ENCODE results near the gene RBFOX2. TPM values are rescaled to one million over a fixed set of nuclear protein-coding genes. Genes with fewer than 3 reads are reported as not detected.

Gene RBFOX2
- total and polyA plus RNA-seq, 2 of the 8 experiments (the other 6 are each of a cell fraction or from before 2014, with no cell fraction given): 121 to 122 TPM

- Histone ChIP-seq H3K23me2 (ENCODE audit: low read depth, low read length) (no peaks in the 10 kb centered on the region), H2BK15ac (ENCODE audit: low read length) (no peak overlapping the region), H2AFZ (ENCODE audit: low read length) (no peak overlapping the region), H3K14ac (ENCODE audit: insufficient read length) (no peak overlapping the region), H3K27ac (ENCODE audit: low read depth, low read length) (no peak overlapping the region), H2BK5ac (ENCODE audit: low read depth, low read length) (no peak overlapping the region), H3K9me3 (ENCODE audit: insufficient read depth in 2 of 2, low read depth in 1 of 2, low read length in 1 of 2) (no peaks in the 10 kb centered on the region), H3K9ac (replicated peaks in 1 of 4; ENCODE audit: extremely low read depth in 1 of 4, low read depth in 3 of 4, low read length in 3 of 4) (no peak overlapping the region), H2BK20ac (ENCODE audit: low read length) (no peak overlapping the region), H3K36me3 (ENCODE audit: control insufficient read depth in 2 of 4, insufficient read depth in 4 of 4, low read length in 3 of 4) (no peaks in the 10 kb centered on the region), H4K20me1 (replicated peaks in 1 of 2; ENCODE audit: control insufficient read depth in 1 of 2, insufficient read depth in 2 of 2, low read length in 2 of 2) (no peaks in the 10 kb centered on the region), H3K18ac (ENCODE audit: extremely low read depth, low read length) (no peak overlapping the region), H4K8ac (ENCODE audit: extremely low read depth, insufficient read depth, low read length) (no peak overlapping the region), H3K4me1 (replicated peaks in 1 of 4; ENCODE audit: control insufficient read depth in 3 of 4, insufficient read depth in 4 of 4, low read length in 3 of 4) (no peaks in the 10 kb centered on the region), H4K91ac (replicated peaks; ENCODE audit: insufficient read length, low read length) (no peak overlapping the region), H4K5ac (ENCODE audit: insufficient read length, low read depth, low read length) (no peak overlapping the region), H3K79me1 (ENCODE audit: low read depth, low read length) (no peaks in the 10 kb centered on the region), H3K4me3 (ENCODE audit: extremely low read depth in 1 of 4, insufficient read depth in 2 of 4, low read depth in 3 of 4, low read length in 4 of 4) (no peak overlapping the region), H2BK120ac (replicated peaks; ENCODE audit: low read depth, low read length) (no peak overlapping the region), H2AK5ac (ENCODE audit: low read depth, low read length) (no peak overlapping the region), H3K79me2 (ENCODE audit: control insufficient read depth in 1 of 2, insufficient read depth in 2 of 2, low read length in 2 of 2) (no peaks in the 10 kb centered on the region), H2BK12ac (ENCODE audit: low read depth, low read length) (no peak overlapping the region), H3K4ac (replicated peaks; ENCODE audit: insufficient read length, low read depth, low read length) (no peak overlapping the region), H3K4me2 (ENCODE audit: insufficient read depth in 1 of 2, low read depth in 2 of 2, low read length in 2 of 2) (no peak overlapping the region), H3K27me3 (replicated peaks in 1 of 4; ENCODE audit: control insufficient read depth in 3 of 4, extremely low read depth in 1 of 4, insufficient read depth in 3 of 4, low read length in 3 of 4) (no peaks in the 10 kb centered on the region), H3K56ac (replicated peaks; ENCODE audit: insufficient read length, low read depth, low read length) (no peak overlapping the region), H3K23ac (ENCODE audit: insufficient read length) (no peak overlapping the region)
- TF ChIP-seq CHD2 (IDR thresholded peaks at IDR 0.05; ENCODE audit: low read length) (no peak), BCL11A (IDR thresholded peaks at IDR 0.05; ENCODE audit: low read depth in 2 of 2, low read length in 2 of 2) (no peak)
- CTCF ChIA-PET (ENCODE audit: partially characterized antibody): interaction anchor here (0.9 to 1.5 kb wide), 2 partner anchors 10 to 98 kb away, joined by 3 read pairs; no protein-coding TSS in a partner anchor
- FAIRE-seq (no peak), DNase-seq (ENCODE audit: low read depth in 1 of 2, low spot score in 2 of 2) (no peak)
- 82% methylated on average over 11 of the region's 11 CpGs; no CpG with 5 or more reads in 1 of the 2 experiments for WGBS, 2 experiments (ENCODE audit: extremely low coverage in 1 of 2, insufficient coverage in 1 of 2, insufficient read length in 1 of 2, insufficient replicate concordance in 2 of 2, low coverage in 1 of 2, low lambda C conversion rate in 2 of 2, missing lambda C conversion rate in 1 of 2)
- POLR2A ChIA-PET (ENCODE audit: partially characterized antibody): no interaction called here
These were observed 303.1 kb downstream of the RBFOX2 start for GRCh38 chr22:35725521-35725920.

Measured in H1 (cell line).